Activated gamma-delta T cell (primary cell): Measurements from ENCODE around the gene SEPTIN5.

Experiments
- DNase-seq: peaks from one replicate; lab custom pipeline; 2025; lab: John Stamatoyannopoulos, UW

Gene SEPTIN5

DNA sequence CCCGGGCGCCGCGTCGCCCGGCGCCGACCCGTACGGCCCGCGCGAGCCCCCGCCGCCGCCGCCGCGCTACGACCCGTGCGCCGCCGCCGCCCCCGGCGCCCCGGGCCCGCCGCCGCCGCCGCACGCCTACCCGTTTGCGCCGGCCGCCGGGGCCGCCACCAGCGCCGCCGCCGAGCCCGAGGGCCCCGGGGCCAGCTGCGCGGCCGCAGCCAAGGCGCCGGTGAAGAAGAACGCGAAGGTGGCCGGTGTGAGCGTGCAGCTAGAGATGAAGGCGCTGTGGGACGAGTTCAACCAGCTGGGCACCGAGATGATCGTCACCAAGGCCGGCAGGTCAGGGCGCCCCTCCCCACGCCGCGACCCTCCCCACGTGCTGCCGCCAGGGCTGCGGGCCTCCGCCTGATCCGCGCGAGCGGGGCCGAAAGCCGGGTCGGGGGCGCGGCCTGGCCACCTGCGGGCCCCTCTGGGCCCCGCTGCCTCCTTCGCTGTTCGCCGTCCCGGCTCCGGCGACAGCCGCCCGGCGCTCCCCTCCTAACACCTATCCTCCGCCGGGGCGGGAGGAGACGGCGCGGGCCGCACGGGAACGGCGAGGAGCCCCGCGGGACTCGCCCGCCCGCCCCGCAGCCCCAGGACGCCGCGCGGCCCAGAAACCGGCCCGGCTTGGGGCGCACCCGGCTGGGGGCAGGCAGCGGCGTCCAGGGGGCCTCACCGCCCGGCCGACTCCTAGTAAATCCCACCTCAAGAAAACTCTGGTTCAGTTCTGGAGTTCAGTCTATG lies 46.8 kb downstream of the SEPTIN5 start:
- DNase-seq, result no peak

- no peak for DNase-seq
These were observed 47.6 kb downstream of the SEPTIN5 start for GRCh38 chr22:19761725-19762567.

DNA sequence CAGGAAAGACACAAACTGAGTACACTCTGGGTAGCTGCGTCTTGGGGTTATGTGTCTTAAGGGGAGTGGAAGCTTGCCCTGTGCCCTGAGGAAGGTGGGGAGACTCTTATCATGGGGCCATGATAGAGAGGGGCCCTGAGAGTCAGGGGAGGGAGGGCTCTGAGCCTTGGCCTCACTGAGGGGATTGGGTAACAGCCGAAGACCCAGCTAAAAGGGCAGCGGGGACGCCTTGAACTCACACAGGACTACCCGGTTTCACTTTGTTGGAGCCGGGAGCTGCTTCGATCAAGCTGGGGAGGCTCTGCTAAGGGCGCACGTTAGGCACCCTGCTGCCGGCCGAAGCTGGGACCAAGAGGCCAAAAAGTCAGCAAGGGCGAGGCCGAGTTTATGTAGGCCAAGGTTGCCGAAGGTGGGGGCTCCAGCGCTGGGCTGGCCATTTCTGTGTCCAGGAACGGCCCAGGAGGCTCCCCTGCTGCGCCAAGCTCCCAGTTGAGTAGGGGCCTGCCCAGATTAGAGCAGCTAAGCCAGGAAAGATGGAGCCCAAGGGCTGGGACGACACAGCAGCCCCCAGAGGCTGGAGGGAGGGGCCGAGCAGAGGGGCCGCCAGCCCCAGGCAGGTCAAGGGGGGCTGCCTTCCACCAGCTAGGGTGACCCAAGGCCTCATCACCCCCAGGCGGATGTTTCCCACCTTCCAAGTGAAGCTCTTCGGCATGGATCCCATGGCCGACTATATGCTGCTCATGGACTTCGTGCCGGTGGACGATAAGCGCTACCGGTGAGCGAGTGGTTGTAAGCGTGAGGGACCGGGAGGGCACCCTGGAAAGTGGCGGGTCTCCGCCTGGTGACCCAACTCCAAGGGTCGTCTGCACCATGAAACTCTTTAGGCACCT lies 48.5 kb downstream of the SEPTIN5 start:
- no peak for DNase-seq

DNA sequence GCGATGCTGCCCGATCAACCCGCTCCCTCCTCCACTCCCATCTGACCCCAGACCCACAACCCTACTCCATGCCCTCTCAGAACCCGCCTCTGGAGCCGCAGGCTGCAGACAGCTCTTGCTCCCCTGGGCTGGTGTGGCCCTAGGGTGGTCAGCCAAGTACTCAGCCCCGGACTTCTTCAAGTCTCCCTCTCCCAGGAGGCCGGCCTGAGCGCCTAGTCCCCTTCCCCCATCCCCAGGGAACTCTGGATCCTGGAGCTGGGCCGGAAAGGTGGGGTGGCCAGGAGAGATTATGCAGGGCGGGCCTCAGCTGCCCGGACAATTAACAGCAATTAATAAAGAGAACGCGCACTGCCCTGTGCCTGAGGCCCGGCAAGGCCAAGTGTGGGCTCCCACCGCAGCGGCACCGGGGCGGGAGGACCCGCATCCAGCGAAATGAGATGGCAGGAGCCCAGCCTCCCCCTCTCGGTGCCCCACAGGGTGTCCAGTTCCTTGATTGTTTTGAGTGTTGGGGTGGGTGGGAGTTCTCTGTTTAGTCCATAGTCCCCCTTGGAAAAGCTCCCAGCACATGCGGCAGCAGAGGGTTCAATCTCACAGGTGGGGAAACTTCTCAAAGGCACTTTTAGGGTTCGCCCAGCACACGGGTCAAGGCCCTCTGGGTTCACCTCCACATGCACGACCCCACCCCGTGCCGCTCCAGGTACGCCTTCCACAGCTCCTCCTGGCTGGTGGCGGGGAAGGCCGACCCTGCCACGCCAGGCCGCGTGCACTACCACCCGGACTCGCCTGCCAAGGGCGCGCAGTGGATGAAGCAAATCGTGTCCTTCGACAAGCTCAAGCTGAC lies 49.4 kb downstream of the SEPTIN5 start:
- DNase-seq, result no peak

- no peak for DNase-seq
These were observed 49.9 kb downstream of the SEPTIN5 start for GRCh38 chr22:19764299-19764593.

DNA sequence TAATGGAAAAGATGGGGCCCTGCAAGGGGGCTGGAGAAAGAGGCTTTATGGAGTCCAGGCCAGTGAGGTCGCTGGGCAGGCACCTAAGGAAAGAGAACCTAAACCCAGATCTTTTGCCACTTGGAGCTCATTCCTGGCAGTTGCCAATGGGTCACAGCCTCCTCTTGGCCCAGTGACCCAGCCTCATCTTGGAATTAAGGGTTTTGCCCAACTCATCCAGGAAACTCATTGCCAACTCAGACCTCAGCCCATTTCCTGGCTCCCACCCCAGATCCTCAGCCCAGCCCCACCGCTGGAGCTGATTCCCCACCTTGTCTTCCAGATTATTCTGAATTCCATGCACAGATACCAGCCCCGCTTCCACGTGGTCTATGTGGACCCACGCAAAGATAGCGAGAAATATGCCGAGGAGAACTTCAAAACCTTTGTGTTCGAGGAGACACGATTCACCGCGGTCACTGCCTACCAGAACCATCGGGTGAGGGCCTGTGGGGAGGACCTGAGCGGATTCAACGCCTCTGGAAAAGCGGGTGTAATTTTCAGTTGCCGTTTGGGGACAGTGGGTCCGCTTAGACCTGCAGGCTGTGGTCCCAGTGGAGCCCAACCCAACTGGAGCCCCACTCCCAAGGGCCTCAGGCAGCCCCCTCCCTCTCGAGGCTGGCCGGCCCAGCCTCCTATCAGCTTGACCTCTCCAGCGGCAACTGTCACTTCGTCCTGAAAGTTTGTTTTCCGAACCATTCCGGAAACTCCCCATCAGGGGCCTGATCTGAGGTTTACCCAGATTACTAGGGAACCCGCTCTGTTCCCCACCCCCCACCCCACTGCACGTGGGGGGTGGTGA lies 50.6 kb downstream of the SEPTIN5 start:
- no peak for DNase-seq

GRCh38 chr22:19765477-19766239 lies 51.4 kb downstream of the SEPTIN5 start:
- DNase-seq, result no peak

DNA sequence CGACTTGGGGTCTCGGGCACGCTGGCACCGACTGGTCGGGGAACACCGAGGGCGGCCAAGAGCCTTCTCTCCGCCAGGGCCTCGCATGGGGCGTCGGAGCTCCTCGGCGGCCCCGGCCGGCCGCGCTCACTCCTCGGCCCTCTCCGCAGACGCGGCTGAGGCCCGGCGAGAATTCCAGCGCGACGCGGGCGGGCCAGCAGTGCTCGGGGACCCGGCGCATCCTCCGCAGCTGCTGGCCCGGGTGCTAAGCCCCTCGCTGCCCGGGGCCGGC lies 51.9 kb downstream of the SEPTIN5 start:
- DNase-seq, result no peak

- DNase-seq, result no peak
These were observed 52.5 kb downstream of the SEPTIN5 start for GRCh38 chr22:19766511-19767426.

GRCh38 chr22:19767427-19768341 lies 53.4 kb downstream of the SEPTIN5 start:
- DNase-seq, result no peak

DNA sequence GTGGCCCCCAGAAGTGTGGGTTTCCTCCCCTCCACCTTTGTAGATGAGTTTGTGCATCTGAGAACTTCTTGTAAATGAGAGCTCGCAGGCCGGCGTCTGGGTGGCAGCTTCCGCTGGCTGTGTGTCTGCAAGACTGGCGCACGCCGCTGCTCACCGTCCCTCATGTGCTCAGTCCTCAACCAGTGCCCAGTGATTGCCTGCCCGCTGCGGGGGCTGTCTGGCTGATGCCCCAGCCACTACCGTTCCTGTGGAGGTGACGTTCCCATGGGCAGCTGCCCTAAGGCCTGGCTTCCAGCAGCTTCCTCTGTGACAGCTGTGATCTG lies 55.1 kb downstream of the SEPTIN5 start:
- DNase-seq, result no peak

GRCh38 chr22:19770349-19771220 lies 56.3 kb downstream of the SEPTIN5 start:
- DNase-seq, result no peak

DNA sequence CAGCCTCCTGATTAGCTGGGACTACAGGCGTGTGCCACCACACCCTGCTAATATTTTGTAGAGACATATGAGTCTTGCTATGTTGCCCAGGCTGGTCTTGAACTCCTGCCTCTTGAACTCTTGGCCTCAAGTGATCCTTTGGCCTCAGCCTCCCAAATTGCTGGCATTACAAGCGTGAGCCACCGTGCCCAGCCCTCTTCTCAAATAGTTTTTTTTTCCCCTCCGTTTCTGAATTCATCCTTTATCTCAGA lies 58.0 kb downstream of the SEPTIN5 start:
- DNase-seq, result no peak
